Thoracic aorta (tissue), 2 donors: ENCODE results near the gene MED25. TPM values are rescaled to one million over a fixed set of nuclear protein-coding genes. Genes with fewer than 3 reads are reported as not detected.

ENCODE experiments used
- ATAC-seq: fragments of 150-250 bp; one replicate; pipeline ENCODE4 v1.8.0; 2017; ENCODE audit warnings: low read depth; ENCODE audit not compliant: insufficient number of reproducible peaks, low FRiP score
- DNase-seq: peaks from one replicate; pipeline ENCODE4 v3.0.0-alpha.2; 2020; ENCODE audit warnings: low spot score
- H3K27ac ChIP-seq, 2 donors: fragments of 200-600 bp; sonication (generic); 1 replicate in 1 of 2; 2 replicates in 1 of 2; pipeline ENCODE4 v1.5.1; 2016; ENCODE audit warnings: mild to moderate bottlenecking in 2 of 2, moderate library complexity in 2 of 2
- H3K27me3 ChIP-seq: fragments of 200-600 bp; sonication (generic); replicated peaks from 2 replicates; pipeline ENCODE4 v1.6.0; 2016; ENCODE audit warnings: mild to moderate bottlenecking; ENCODE audit not compliant: insufficient read depth
- H3K36me3 ChIP-seq: fragments of 200-600 bp; sonication (generic); one replicate; pipeline ENCODE4 v1.5.1; 2016
- H3K4me1 ChIP-seq, 2 donors: fragments of 200-600 bp; sonication (generic); 1 replicate in 1 of 2; 2 replicates in 1 of 2; pipeline versions ENCODE4 v1.5.1 to v1.6.0; 2016; ENCODE audit warnings: low read depth in 2 of 2, mild to moderate bottlenecking in 1 of 2; ENCODE audit not compliant: control insufficient read depth in 1 of 2
- H3K4me3 ChIP-seq: fragments of 200-600 bp; sonication (generic); 2 replicates; pipeline ENCODE4 v1.5.1; 2016; ENCODE audit warnings: mild to moderate bottlenecking
- H3K9me3 ChIP-seq: fragments of 200-600 bp; sonication (generic); 2 replicates; pipeline ENCODE4 v1.5.1; 2016
- CTCF ChIP-seq: fragments of 200-600 bp; sonication (generic); IDR thresholded peaks from one replicate; pipeline ENCODE4 v1.5.1; 2019; ENCODE audit warnings: antibody characterized with exemption
- total RNA-seq, 2 donors: library from RNA; depleted of rRNA; stranded (reverse); fragments of >200 nt; gene quantifications; one replicate each; pipeline versions ENCODE4 v1.1.0 to v1.2.3, GENCODE V29; 2016

The MED25 gene
- total RNA-seq, 2 donors from 2014 or later = 29.8 to 37.0 TPM

DNA sequence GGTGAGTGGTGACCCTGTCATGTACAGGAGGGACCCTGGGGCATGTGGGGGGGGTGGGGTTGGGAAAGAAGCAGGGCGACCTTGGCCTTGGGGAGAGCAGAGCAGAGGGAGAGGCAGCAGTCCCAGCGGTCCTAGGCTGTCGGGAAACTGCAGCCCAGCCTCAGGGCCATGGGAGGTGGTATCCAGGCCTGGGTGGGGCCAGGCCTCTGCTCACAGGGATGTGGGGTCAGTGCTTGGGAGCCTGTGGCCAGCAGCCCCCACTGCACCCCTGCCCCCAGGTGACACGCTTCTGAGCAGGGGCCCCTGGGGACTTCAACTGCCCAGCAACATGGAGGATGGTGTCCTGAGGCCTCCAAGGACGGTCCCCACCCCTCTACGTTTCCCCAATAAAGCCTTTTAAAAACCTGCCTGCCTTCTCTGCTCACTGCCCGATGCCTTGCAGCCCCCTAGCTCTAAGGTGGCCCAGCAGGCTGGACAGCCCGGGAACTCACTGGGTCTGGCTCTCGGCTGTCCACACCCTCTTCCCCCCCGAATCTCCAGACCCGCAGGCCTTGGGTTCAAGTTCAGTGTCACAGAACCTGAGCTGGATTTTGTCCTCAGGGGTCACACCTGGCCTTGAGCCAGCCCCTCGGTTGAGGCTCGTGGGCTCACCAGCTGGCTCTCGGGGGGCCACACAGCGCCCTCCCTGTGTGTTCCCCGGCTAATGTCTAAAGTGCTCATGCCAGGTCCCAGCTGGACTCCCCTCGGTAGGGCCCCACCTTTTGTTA is 42.4 kb downstream of the MED25 start:
- DNase-seq (no peak), ATAC-seq (no peak)
- no peaks in the 10 kb centered on the region for H3K27me3 ChIP-seq
- H3K4me1 ChIP-seq = peaks cover 0 to 7% of the 10 kb centered on the region in 2 donors
- H3K36me3 ChIP-seq = peaks cover 60% of the 10 kb centered on the region
- no peak for TF ChIP-seq CTCF
- H3K27ac ChIP-seq = peak overlapping the region in 1 of 2 donors; percentile 34
- no peaks in the 10 kb centered on the region for H3K9me3 ChIP-seq
- H3K4me3 ChIP-seq = no peak overlapping the region

GRCh38 chr19:49861107-49861506 is 43.0 kb downstream of the MED25 start:
- no peak for ATAC-seq
- peaks cover 3 to 13% of the 10 kb centered on the region in 2 donors for H3K4me1 ChIP-seq
- H3K9me3 ChIP-seq = no peaks in the 10 kb centered on the region
- H3K27ac ChIP-seq = peak overlapping the region in 1 of 2 donors; percentile 34
- no peaks in the 10 kb centered on the region for H3K27me3 ChIP-seq
- TF ChIP-seq CTCF = no peak
- no peak for DNase-seq
- H3K4me3 ChIP-seq = no peak overlapping the region
- peaks cover 57% of the 10 kb centered on the region for H3K36me3 ChIP-seq

- no peak for TF ChIP-seq CTCF
- Histone ChIP-seq H3K27me3 (no peaks in the 10 kb centered on the region), H3K4me3 (no peak overlapping the region), H3K36me3 (peaks cover 50% of the 10 kb centered on the region), H3K9me3 (no peaks in the 10 kb centered on the region), H3K27ac (no peak overlapping the region), H3K4me1 (peaks cover 9 to 20% of the 10 kb centered on the region in 2 donors)
- no peak for ATAC-seq
- no peak for DNase-seq
These were observed 43.7 kb downstream of the MED25 start for GRCh38 chr19:49861541-49862378.

- H3K4me3 ChIP-seq = no peak overlapping the region
- no peaks in the 10 kb centered on the region for H3K9me3 ChIP-seq
- H3K27ac ChIP-seq = no peak overlapping the region
- no peaks in the 10 kb centered on the region for H3K27me3 ChIP-seq
- no peak for ATAC-seq
- peaks cover 41% of the 10 kb centered on the region for H3K36me3 ChIP-seq
- no peak for TF ChIP-seq CTCF
- DNase-seq = no peak
- H3K4me1 ChIP-seq = peaks cover 10 to 22% of the 10 kb centered on the region in 2 donors
These were observed 44.5 kb downstream of the MED25 start for GRCh38 chr19:49862391-49863253.
